ENCODE data around the gene RRN3.
"Not testable (repeated sequence)": the region's sequence is repeated elsewhere in the genome, so short reads cannot be mapped to it uniquely, and the experiment has no call there.

Gene RRN3

GRCh38 chr16:15096583-15096972, 2.5 kb upstream of the RRN3 start:
- not testable (repeated sequence) for DNase-seq

- DNase-seq, result not testable (repeated sequence)
Measured at GRCh38 chr16:15093571-15093954, 509 bp downstream of the RRN3 start.

- DNase-seq, result not testable (repeated sequence)
Measured at GRCh38 chr16:15090663-15091269, 3.3 kb downstream of the RRN3 start.

GRCh38 chr16:15082788-15083187, 11.3 kb downstream of the RRN3 start:
- DNase-seq, result not testable (repeated sequence)

- not testable (repeated sequence) for DNase-seq
Measured at GRCh38 chr16:15080883-15081282, 13.2 kb downstream of the RRN3 start.

GRCh38 chr16:15076161-15076560, 17.9 kb downstream of the RRN3 start:
- not testable (repeated sequence) for DNase-seq

GRCh38 chr16:15073101-15073500, 21.0 kb downstream of the RRN3 start:
- no peak for DNase-seq

- DNase-seq, result not testable (repeated sequence)
Measured at GRCh38 chr16:15071916-15072769, 21.9 kb downstream of the RRN3 start.

GRCh38 chr16:15071013-15071412, 23.1 kb downstream of the RRN3 start:
- not testable (repeated sequence) for DNase-seq

GRCh38 chr16:15066690-15067089, 27.4 kb downstream of the RRN3 start:
- DNase-seq, result not testable (repeated sequence)

DNA sequence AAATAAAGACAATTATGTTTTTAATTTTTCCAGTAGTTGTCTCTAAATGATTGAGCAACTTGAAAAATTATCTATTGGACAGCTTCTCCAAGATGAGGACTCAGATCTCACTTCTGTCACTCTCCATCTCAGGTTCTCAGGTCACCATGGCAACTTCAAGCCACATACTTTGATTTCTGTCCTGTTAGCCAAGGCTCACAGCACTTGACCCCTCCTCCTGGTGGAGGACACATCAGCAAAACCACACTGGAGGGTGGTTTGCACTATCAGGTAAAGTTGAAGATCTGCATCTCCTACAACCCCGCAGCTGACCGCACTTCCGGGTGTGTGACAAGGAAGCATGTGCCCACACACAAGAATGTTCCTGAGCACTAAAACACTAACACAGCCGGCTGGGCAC, 28.1 kb downstream of the RRN3 start:
- not testable (repeated sequence) for DNase-seq

DNA sequence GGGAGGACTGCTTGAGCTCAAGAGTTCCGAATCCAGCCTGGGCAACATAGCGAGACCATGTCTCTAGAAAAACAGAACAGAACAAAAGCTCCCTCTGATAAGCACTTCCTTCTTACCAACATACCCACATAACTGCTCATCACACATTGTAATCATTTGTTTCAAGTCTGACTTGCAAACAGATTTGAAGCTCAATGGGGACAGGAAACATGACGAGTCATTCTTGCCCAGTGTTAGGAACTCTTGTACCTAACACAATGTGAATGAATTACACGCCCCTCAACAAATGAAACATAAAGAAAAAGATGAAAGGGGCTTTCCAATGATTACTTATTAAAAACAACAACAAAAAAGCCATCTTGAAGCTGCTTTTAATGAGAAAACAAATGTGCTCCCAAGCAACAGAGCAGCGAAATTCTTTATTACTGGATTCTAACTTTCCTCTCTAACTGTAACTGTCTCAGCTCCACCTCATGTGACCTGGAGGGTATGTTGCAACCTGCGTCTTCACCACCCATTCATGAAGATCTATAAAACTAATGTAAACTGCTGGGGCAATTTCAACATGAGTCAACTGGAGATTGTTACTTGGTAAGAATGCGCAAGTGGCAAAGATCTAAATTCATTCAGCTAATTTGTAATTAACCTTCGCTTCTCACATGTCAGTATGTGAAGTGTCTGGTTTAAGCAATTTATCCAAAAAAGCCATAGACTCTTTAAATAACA, 31.8 kb downstream of the RRN3 start:
- not testable (repeated sequence) for DNase-seq

GRCh38 chr16:15059324-15059723, 34.7 kb downstream of the RRN3 start:
- DNase-seq, result no peak

GRCh38 chr16:15057681-15058417, 36.2 kb downstream of the RRN3 start:
- DNase-seq, result no peak

DNA sequence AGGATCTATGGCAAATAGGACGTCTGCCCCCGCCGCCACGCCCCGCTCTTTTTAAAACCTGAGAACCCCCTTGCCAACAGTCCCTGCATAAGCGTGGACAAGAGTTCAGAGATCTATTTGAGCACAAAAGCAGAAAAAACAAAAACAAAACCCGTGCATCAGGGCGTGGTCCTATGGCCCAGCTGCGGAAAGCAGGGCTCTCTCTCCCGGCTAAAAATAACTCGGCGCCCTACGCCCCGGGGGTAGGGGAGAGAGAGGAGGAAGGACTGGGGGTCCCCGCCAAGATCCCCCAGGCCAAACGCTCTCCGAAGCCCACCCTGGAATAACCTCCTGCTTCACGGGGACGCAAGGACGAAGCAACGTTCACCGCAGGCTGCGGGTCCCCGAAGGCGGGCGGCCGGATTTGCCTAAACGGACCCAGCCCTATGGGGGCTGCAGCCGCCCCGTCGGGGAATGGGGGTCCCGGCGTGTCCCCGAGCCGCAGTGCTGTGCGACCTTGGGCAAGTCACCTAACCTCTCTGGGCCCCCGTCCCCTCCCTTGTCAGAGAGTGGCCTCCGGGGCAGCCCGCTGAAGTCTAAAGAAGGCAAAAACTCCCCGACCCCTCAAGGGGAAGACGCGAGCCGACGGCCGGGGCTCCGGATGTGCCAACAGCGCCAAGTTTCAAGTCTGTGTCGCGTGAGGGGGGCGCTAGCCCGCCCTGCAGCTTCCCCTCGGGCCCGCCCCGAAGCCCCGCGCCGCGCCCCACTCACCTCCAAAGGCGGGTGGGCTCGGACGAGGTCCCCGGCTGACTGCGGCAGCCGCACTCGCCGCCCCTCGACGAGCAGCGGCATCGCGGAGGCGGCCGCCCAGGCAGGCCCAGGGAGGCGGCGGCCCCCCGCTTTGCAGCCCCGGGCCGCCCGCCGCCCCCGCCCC, 38.7 kb downstream of the RRN3 start:
- peak; percentile 27 for DNase-seq

- no peak for DNase-seq
Measured at GRCh38 chr16:15054357-15055140, 39.5 kb downstream of the RRN3 start.

DNA sequence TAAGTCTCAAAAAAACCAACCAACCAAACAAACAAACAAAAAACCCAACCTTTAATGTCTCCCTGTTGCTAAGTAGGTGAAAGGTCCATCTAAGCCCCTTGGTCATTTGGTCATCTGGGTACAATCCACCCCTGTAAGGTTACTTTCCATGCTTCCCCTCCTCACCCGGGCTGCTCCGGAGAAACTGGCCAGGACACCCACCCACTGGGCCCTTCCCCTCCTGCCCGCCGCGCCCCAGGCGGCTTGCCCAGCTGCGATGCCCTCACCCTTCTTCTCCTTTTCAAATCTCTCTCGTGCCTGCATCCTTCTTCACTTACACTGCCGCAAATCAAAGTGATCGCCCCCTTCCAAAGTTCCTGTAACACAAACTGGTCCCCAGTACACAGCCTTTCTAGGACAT, 40.2 kb downstream of the RRN3 start:
- no peak for DNase-seq

GRCh38 chr16:15052747-15053476, 41.2 kb downstream of the RRN3 start:
- DNase-seq, result no peak

GRCh38 chr16:15051387-15051951, 42.6 kb downstream of the RRN3 start:
- DNase-seq, result no peak

GRCh38 chr16:15050440-15050839, 43.6 kb downstream of the RRN3 start:
- not testable (repeated sequence) for DNase-seq
